GM23338 (cell line): ENCODE measurements around the gene S100P. TPM values are rescaled to one million over a fixed set of nuclear protein-coding genes. Genes with fewer than 3 reads are reported as not detected.
"Not testable (repeated sequence)": the region's sequence is repeated elsewhere in the genome, so short reads cannot be mapped to it uniquely, and the experiment has no call there.

Experiments
- ATAC-seq: fragments of 200-7000 bp; cut with Tn5 transposase; 3 replicates; pipeline ENCODE4 v1.9.1; 2020
- DNase-seq: peaks from one replicate; pipeline ENCODE4 v3.0.0-alpha.2; 2015; ENCODE audit warnings: low spot score
- H2AFZ ChIP-seq: fragments of 200-600 bp; sonication (generic); 2 replicates; pipeline ENCODE4 v1.8.0; 2016; ENCODE audit warnings: antibody characterized with exemption, mild to moderate bottlenecking, moderate library complexity
- H3F3A ChIP-seq: fragments of 200-600 bp; sonication (generic); replicated peaks from 2 replicates; pipeline ENCODE4 v1.8.0; 2017; ENCODE audit warnings: antibody characterized with exemption, mixed run types, low read depth
- H3K27ac ChIP-seq: fragments of 200-600 bp; sonication (generic); 2 replicates; pipeline ENCODE4 v1.6.1; 2016; ENCODE audit warnings: low read depth
- H3K27me3 ChIP-seq: fragments of 200-600 bp; sonication (generic); 2 replicates; pipeline ENCODE4 v1.8.0; 2016; ENCODE audit warnings: mild to moderate bottlenecking, mixed run types, moderate library complexity; ENCODE audit not compliant: insufficient read depth
- H3K36me3 ChIP-seq: fragments of 200-600 bp; sonication (generic); 2 replicates; pipeline ENCODE4 v1.8.0; 2016; ENCODE audit warnings: mild to moderate bottlenecking; ENCODE audit not compliant: insufficient read depth
- H3K4me1 ChIP-seq: fragments of 200-600 bp; sonication (generic); 2 replicates; pipeline ENCODE4 v1.8.0; 2016; ENCODE audit warnings: mild to moderate bottlenecking, moderate library complexity; ENCODE audit not compliant: insufficient read depth
- H3K4me2 ChIP-seq: fragments of 200-600 bp; sonication (generic); 2 replicates; pipeline ENCODE4 v1.7.1; 2017; ENCODE audit warnings: mixed run types
- H3K4me3 ChIP-seq: fragments of 200-600 bp; sonication (generic); 2 replicates; pipeline ENCODE4 v1.6.1; 2016; ENCODE audit warnings: mixed run types
- H3K79me2 ChIP-seq: fragments of 200-600 bp; sonication (generic); replicated peaks from 2 replicates; pipeline ENCODE4 v1.8.0; 2017; ENCODE audit warnings: mild to moderate bottlenecking; ENCODE audit not compliant: insufficient read depth
- H3K9me2 ChIP-seq: fragments of 200-600 bp; sonication (generic); 2 replicates; pipeline ENCODE4 v1.8.0; 2017; ENCODE audit not compliant: insufficient read depth
- H4K20me1 ChIP-seq: fragments of 200-600 bp; sonication (generic); replicated peaks from 2 replicates; pipeline ENCODE4 v1.8.0; 2017; ENCODE audit warnings: mild to moderate bottlenecking; ENCODE audit not compliant: insufficient read depth
- H3K27ac Mint-ChIP-seq: 2 replicates; pipeline ENCODE4 v1.8.0; 2020; ENCODE audit warnings: inconsistent platforms, mild to moderate bottlenecking, moderate library complexity, mixed read lengths
- H3K27me3 Mint-ChIP-seq: 3 replicates; pipeline ENCODE4 v1.8.0; 2022; ENCODE audit warnings: low read depth, mild to moderate bottlenecking, moderate library complexity, mixed read lengths, inconsistent platforms; ENCODE audit not compliant: insufficient read depth, poor library complexity
- H3K36me3 Mint-ChIP-seq: 3 replicates; pipeline ENCODE4 v1.8.0; 2021; ENCODE audit warnings: low read depth, mild to moderate bottlenecking, inconsistent platforms, moderate library complexity, mixed read lengths
- H3K4me1 Mint-ChIP-seq: 3 replicates; pipeline ENCODE4 v1.8.0; 2020; ENCODE audit warnings: mild to moderate bottlenecking, inconsistent platforms, mixed read lengths
- H3K4me3 Mint-ChIP-seq: 3 replicates; pipeline ENCODE4 v1.8.0; 2021; ENCODE audit warnings: moderate library complexity, mild to moderate bottlenecking, inconsistent platforms, mixed read lengths
- H3K9me3 Mint-ChIP-seq: 3 replicates; pipeline ENCODE4 v1.8.0; 2020; ENCODE audit warnings: moderate library complexity, mild to moderate bottlenecking, inconsistent platforms, mixed read lengths
- ETS1 ChIP-seq: IDR thresholded peaks from 2 replicates; pipeline ENCODE4 v1.6.1; 2016; ENCODE audit warnings: antibody characterized with exemption
- JUNB ChIP-seq: IDR thresholded peaks from one replicate; pipeline ENCODE4 v1.6.1; 2016; ENCODE audit warnings: antibody characterized with exemption; ENCODE audit not compliant: unreplicated experiment
- POLR2AphosphoS5 ChIP-seq: IDR thresholded peaks from 2 replicates; pipeline ENCODE4 v1.6.1; 2016; ENCODE audit warnings: antibody characterized with exemption, low read depth
- ZNF114 ChIP-seq: fragments of 250-450 bp; sonication (Bioruptor Pico); IDR thresholded peaks from 2 replicates; pipeline ENCODE4 v1.5.0; 2020; ENCODE audit warnings: mild to moderate bottlenecking, moderate library complexity
- polyA plus RNA-seq: library from polyadenylated mRNA; unstranded; fragments of >200 nt; fragmentation: Nextera tagmentation; extraction: Ambion mirVana; gene quantifications from 2 replicates; pipeline ENCODE4 v1.2.1, GENCODE V29; 2016
- total RNA-seq: library from RNA; depleted of rRNA; stranded (reverse); fragments of >200 nt; shearing (Covaris generic); gene quantifications from 2 replicates; pipeline ENCODE4 v1.2.3, GENCODE V29; 2014

Gene S100P
- total and polyA plus RNA-seq, 2 experiments from 2014 or later, result 0.32 TPM; not detected in 1

- not testable (repeated sequence) for H3K9me3 Mint-ChIP-seq, H3K27me3 ChIP-seq, H3K27ac Mint-ChIP-seq, H3K4me2 ChIP-seq, H3K27ac ChIP-seq, H2AFZ ChIP-seq, H3K9me2 ChIP-seq, ATAC-seq, DNase-seq, H3F3A ChIP-seq, H3K36me3 ChIP-seq, H3K4me3 ChIP-seq
- Mint-ChIP-seq H3K4me1 (peaks cover 36% of the 10 kb centered on the region), H3K27me3 (peaks cover 19% of the 10 kb centered on the region), H3K4me3 (0 out of 3 replicates have a peak overlapping the region, but pooled peaks have one; percentile 89), H3K36me3 (peaks cover 38% of the 10 kb centered on the region)
- H4K20me1 ChIP-seq, result peaks cover 25% of the 10 kb centered on the region
- H3K4me1 ChIP-seq, result peaks cover 23% of the 10 kb centered on the region
- peaks cover 29% of the 10 kb centered on the region for H3K79me2 ChIP-seq
These were observed 21.0 kb upstream of the S100P start for GRCh38 chr4:6672541-6673190.

- peak overlapping the region; percentile 44; the same call in 1 of the 2 replicates for H2AFZ ChIP-seq
- H3K27ac Mint-ChIP-seq, result peak overlapping the region; percentile 96
- peak overlapping the region; percentile 82 for H3K4me2 ChIP-seq
- H3K9me3 Mint-ChIP-seq, H3K36me3 ChIP-seq, H3K27me3 ChIP-seq, DNase-seq, H3F3A ChIP-seq, H3K9me2 ChIP-seq: not testable (repeated sequence)
- H3K4me3 ChIP-seq, result peak overlapping the region; percentile 83
- peaks cover 37% of the 10 kb centered on the region for H3K4me1 Mint-ChIP-seq
- peak overlapping the region; percentile 89 for H3K4me3 Mint-ChIP-seq
- peaks cover 23% of the 10 kb centered on the region for H3K4me1 ChIP-seq
- peaks cover 27% of the 10 kb centered on the region for H4K20me1 ChIP-seq
- peaks cover 41% of the 10 kb centered on the region for H3K36me3 Mint-ChIP-seq
- peaks cover 30% of the 10 kb centered on the region for H3K79me2 ChIP-seq
- H3K27ac ChIP-seq, result peak overlapping the region; percentile 34; the same call in 1 of the 2 replicates
- H3K27me3 Mint-ChIP-seq, result peaks cover 19% of the 10 kb centered on the region
- peak; percentile 22 for ATAC-seq
These were observed 20.5 kb upstream of the S100P start for GRCh38 chr4:6673191-6673659.

GRCh38 chr4:6673660-6674499, 19.8 kb upstream of the S100P start:
- Histone ChIP-seq H3K9me2 (no peaks in the 10 kb centered on the region), H3K4me3 (peak overlapping the region; percentile 83), H2AFZ (peak overlapping the region; percentile 52), H3K27ac (peak overlapping the region; percentile 34; the same call in 1 of the 2 replicates), H3K36me3 (peaks cover 5% of the 10 kb centered on the region; the same call in 1 of the 2 replicates), H3K4me2 (peak overlapping the region; percentile 87), H3K27me3 (no peaks in the 10 kb centered on the region), H3F3A (no peaks in the 10 kb centered on the region), H4K20me1 (peaks cover 27% of the 10 kb centered on the region), H3K79me2 (peaks cover 30% of the 10 kb centered on the region), H3K4me1 (peaks cover 23% of the 10 kb centered on the region)
- peaks cover 46% of the 10 kb centered on the region for H3K36me3 Mint-ChIP-seq
- peak overlapping the region; percentile 96 for H3K27ac Mint-ChIP-seq
- H3K27me3 Mint-ChIP-seq, result peaks cover 22% of the 10 kb centered on the region
- H3K4me3 Mint-ChIP-seq, result peak overlapping the region; percentile 89
- peak; percentile 97 for DNase-seq
- peak; percentile 85 for ATAC-seq
- H3K9me3 Mint-ChIP-seq, result peaks cover 5% of the 10 kb centered on the region; the same call in 2 of the 3 replicates
- TF ChIP-seq ETS1 (peak; percentile 68; the same call in 1 of the 2 replicates), ZNF114 (no peak), JUNB (no peak), POLR2AphosphoS5 (peak; percentile 90)
- H3K4me1 Mint-ChIP-seq, result peaks cover 37% of the 10 kb centered on the region
